HCEC 1CT (cell line): ENCODE measurements around the gene PDZD2.
"Not testable (repeated sequence)": the region's sequence is repeated elsewhere in the genome, so short reads cannot be mapped to it uniquely, and the experiment has no call there.

Source experiments
- DNase-seq: peaks from one replicate; pipeline ENCODE4 v3.0.0-alpha.2; 2017

The PDZD2 gene

DNA sequence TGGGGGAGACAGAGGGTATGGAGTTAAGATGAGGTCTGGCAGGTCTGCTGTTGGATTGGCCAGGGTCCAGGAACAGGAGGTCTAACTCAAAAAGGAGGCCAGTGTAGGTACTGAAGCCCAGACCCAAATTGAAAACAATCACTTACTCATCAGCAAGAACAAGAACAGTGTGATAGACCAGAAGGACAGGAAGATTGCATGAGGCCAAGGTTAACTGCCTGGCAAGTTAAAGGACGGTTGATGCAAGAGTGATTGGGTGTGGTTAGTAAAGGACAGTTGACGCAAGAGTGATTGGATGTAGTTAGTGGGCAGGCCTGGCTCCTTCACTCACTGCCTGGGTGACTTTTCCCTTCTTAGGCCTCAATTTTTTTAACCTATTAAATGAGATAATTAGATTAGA is 132.6 kb downstream of the PDZD2 start:
- no peak for DNase-seq

DNA sequence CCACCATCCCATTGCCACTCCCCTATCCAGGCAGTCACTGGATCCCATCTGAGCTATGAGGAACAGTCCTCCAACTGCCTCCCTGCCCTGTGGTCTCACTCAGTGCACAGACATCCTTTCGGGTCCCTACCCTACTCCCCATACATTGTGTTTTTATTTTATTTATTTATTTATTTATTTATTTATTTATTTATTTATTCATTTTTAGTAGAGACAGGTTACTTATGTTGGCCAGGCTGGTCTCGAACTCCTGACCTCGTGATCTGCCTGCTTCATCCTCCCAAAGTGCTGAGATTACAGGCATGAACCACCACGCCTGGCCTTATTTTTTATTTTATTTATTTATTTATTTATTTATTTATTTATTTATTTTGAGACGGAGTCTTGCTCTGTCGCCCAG is 137.4 kb downstream of the PDZD2 start:
- not testable (repeated sequence) for DNase-seq

DNA sequence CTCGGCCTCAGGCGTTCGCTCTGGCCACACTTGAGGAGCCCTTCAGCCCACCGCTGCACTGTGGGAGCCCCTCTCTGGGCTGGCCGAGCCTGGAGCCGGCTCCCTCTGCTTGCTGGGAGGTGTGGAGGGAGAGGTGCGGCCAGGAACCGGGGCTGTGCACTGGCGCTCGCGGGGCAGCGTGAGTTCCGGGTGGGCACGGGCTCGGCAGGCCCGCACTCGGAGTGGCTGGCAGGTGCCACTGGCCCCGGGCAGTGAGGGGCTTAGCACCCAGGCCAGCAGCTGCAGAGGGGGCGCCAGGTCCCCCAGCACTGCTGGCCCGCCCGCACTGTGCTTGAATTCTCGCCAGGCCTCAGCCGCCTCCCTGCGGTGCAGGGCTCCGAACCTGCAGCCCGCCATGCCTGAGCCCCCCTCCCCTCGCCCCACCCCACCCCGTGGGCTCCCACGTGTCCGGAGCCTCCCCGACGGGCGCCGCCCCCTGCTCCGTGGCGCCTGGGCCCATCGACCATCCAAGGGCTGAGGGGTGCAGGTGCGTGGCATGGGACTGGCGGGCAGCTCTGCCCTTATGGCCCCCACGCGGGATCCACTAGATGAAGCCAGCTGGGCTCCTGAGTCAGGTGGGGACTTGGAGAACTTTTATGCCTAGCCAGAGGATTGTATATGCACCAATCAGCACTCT is 138.2 kb downstream of the PDZD2 start:
- no peak for DNase-seq

- no peak for DNase-seq
Measured at GRCh38 chr5:31781772-31782171, 142.8 kb downstream of the PDZD2 start.

DNA sequence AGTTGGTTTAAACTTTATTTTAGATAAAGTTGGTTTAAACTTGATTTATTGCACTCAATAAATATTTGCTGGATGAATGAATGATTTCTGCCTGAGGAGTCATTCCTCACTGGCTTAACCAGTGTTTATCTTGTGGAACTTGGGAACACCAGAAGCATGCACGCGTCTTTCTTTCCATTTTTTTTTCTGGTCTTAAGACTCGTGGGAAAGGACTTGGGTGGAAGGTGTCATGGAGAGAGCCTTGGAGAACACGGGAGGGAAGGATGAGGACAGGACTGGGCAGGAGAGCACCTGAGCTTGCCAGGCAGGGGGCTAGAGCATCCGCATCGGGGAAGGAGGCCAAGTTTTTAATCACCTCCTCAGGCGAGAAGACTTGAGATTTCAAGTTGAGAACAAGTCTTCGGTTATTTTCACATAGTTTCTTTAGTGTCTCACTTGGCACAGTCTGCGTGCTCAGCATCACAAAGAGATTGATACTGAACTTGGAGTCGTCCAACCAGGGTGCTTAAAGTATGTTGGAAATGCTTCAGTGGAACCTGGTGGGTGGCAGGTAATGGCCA is 144.2 kb downstream of the PDZD2 start:
- no peak for DNase-seq

DNA sequence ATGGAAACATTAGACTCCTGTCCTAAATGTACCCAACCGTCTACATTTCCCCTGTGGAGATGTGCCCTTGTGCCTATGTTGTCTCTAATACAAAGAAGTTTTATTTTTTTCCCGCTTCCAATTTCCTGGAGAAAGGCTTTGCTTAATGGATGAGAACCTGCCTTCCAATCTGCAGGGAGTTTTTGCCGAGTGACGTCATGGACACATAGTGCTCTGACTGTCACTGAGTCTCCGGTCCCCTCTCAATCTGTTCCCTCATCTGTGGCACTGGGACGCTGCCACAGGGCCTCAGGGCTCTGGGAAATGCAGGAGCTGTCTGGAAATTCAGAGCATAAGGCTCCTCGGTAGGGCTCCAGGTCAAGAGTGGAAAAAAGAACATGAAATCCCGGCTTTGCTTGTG is 144.8 kb downstream of the PDZD2 start:
- DNase-seq, result no peak

GRCh38 chr5:31786090-31786631 is 147.2 kb downstream of the PDZD2 start:
- DNase-seq, result no peak

DNA sequence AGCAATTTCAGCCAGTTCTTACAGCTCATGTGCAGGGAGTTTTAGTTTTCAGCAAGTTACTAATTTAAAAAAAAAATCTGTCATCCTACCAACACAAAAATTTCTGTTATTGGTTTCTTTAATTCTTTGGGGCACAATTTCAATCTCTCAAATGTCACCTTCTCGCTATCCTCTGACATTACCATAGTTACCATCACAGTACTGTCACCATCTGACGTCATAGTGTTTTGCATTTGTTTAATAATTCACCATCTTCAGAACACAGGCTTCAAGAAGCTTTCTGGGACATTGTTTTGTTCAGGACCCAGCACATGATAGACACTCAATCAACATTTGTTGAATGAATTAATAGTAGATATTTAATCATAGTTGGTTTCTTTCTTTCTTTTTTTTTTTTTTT is 155.1 kb downstream of the PDZD2 start:
- DNase-seq, result no peak

DNA sequence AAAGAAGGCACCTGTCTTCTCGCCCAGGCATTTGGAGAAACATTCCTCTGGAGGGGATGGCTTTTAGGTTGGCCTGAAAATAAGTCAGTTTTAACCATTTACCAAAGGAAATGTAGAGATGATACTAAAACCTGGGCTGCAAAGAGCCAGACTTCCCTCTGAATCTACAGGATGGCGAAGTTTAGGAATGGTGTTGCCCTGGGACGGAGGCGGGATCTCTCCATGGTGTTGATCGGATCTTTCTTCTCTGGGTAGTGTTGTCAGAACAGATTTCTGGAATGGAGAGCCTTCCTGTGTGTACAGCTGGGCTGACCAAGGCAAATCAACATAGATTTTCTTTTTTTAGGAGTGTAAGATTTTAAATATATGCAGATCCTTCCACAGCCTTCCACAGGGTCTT is 159.2 kb downstream of the PDZD2 start:
- no peak for DNase-seq

DNA sequence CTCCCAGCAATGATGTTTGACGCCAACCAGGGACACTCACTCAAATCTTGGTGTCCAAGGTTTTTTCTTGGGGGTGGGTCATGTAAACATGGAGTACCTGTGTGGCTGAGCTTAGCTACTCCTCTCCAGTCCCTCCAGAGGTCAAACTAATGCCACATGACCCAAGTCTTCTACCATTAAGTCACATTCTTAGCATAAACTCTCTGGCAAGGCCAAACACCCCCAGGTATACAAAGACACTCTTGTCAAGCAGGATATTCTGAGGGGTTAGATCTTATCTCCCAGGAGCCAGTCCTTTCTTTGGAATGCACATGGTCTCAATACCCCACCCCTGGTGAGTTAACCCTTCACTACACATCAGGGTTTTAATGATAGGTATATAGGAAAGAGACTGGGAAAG is 161.4 kb downstream of the PDZD2 start:
- no peak for DNase-seq

DNA sequence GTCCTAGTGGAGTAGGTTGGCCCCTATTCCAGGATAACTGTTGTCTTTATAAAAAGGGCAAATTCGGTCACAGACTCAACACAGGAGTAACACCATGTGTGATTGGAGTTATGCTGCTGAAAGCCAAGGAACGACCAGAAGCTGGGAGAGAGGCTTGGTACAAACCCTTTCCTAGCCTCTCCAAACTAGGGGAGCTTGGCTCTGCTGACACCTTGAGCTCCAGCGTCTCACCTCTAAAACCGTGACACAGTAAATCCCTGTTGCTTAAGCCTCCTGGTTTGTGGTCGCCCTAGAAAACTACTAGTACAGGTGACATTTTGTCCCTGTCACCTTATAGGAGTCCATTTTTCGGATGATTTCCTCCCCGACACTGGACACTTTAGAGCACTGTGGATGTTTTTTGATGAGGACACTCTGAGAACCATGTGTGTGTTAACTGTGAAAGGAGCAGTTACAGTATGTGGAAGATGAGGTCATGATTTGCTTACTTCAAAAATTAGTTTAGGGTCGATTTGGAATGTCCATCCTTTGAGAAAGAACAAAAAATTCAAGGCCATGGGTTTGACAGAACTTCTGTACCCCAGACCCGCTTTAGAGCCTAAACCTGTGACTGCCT is 167.0 kb downstream of the PDZD2 start:
- no peak for DNase-seq

- DNase-seq, result no peak
Measured at GRCh38 chr5:31806561-31806960, 167.6 kb downstream of the PDZD2 start.

GRCh38 chr5:31807789-31808540 is 169.0 kb downstream of the PDZD2 start:
- no peak for DNase-seq

DNA sequence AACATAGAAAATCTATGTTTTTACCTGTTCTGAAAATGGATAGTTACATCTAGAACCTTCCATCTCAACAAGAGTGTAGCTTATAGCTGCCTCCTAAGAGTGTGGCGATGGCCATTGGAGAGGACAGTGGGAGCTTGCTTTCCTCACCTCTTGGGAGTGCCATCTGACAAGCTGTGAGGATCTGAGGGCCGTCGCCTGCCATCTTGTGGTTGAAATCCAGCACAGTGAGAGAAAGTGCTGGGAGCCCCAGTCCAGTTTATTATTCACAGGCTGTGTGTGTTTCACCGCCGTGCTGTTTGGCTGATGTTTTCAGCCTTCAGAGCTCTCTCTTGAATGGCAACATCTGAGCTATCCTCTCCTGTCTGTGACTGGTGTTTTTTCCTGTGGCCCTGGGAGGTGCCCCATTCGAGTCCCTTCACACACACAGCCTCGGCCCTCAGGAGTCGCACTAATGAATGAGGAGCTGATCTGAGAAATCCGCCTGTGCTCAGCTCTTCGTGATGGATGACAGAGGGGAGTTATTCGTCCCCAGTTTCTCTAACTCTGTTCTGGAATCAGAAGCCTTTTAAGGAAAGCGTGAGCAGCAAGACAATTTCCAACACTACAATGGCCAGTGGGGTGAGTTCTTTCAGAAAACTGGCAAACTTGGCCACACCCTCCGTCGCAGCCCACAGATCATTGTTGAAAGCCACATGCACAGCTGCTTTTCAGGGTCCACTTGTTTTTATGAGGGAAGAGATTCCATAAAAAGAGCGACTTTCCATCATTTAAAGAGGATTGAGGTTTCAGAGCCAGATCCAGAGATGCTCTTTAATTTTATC is 170.3 kb downstream of the PDZD2 start:
- peak; percentile 64 for DNase-seq

GRCh38 chr5:31811210-31811609 is 172.3 kb downstream of the PDZD2 start:
- peak; percentile 87 for DNase-seq

GRCh38 chr5:31815376-31815775 is 176.4 kb downstream of the PDZD2 start:
- DNase-seq, result no peak

DNA sequence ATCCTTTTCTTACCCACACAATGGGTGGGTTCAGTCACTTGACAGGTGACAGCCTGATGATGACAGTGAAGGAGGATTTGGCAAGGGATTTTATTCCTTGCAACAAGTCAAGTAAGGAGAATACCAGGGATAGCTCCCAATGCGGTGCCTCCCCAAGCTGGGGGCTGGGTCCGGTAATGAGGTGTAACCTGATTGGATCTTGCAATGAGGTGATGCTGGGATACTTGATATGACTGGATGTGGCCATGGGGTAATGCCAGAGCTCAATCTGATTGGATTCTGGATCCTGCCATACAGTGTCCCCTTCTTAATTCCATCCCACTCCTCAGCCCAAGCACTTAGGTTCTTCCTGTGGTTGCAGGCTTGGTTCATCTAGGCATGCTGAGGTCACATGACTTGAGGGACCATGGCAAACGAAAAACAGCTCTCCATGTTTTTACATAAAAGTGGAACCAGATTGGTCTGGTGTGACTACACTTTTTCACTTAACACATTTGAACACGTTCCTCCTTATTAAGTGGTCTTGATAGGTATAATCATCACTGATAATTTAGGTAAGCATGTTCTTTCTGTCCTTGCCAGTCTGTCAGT is 181.1 kb downstream of the PDZD2 start:
- no peak for DNase-seq

GRCh38 chr5:31823472-31823871 is 184.5 kb downstream of the PDZD2 start:
- DNase-seq, result no peak

- no peak for DNase-seq
Measured at GRCh38 chr5:31824869-31825517, 186.1 kb downstream of the PDZD2 start.

- DNase-seq, result peak; percentile 52
Measured at GRCh38 chr5:31825518-31826068, 186.7 kb downstream of the PDZD2 start.

GRCh38 chr5:31827867-31828266 is 188.9 kb downstream of the PDZD2 start:
- peak; percentile 61 for DNase-seq
